HCT116 (cell line): ENCODE measurements around the gene MTREX.

Experiments used
- EZH2 ChIP-seq: fragments of 200-600 bp; sonication (generic); IDR thresholded peaks from 2 replicates; pipeline ENCODE4 v1.6.1; 2017; ENCODE audit warnings: antibody characterized with exemption, mixed run types
- POLR2A ChIP-seq: IDR thresholded peaks from 2 replicates; pipeline ENCODE4 v1.7.0; 2011; ENCODE audit warnings: borderline replicate concordance; ENCODE audit not compliant: insufficient read depth, insufficient read length; ENCODE audit errors: extremely low read depth
- TF ChIP-seq, protein P1 (sequence below), 3 experiments: fragments of 200-600 bp in 1 of 3; sonication (generic) in 1 of 3; IDR thresholded peaks in 2 of 3; conservative IDR thresholded peaks in 1 of 3; 2 replicates each; pipeline ENCODE4 v1.5.1; 2012 to 2017; ENCODE audit warnings: low read depth in 2 of 3, low read length in 2 of 3, antibody characterized with exemption in 1 of 3, borderline replicate concordance in 1 of 3, control low read depth in 1 of 3, mild to moderate bottlenecking in 1 of 3, mixed read lengths in 1 of 3, mixed run types in 1 of 3, moderate library complexity in 1 of 3; ENCODE audit not compliant: insufficient read depth in 1 of 3

DNA sequence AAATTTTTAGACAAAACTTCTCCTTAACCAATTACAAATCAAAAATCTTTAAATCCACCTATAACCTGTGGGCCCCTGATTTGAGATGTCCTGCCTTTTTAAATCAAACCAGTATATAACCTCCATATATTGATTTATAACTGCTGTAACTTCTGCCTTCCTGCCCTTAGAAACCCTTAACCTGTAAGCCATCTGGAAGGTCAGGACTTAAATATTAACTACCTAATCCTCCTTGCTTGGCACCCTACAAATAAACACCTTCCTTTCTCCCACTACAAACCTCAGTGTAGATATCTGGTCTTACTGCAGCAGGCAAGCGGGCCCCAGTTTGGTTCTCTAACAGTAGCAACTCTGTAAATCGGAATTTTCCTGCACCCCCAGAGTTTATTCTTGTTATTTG is 83.9 kb downstream of the MTREX start:
- TF ChIP-seq, protein P1, sequence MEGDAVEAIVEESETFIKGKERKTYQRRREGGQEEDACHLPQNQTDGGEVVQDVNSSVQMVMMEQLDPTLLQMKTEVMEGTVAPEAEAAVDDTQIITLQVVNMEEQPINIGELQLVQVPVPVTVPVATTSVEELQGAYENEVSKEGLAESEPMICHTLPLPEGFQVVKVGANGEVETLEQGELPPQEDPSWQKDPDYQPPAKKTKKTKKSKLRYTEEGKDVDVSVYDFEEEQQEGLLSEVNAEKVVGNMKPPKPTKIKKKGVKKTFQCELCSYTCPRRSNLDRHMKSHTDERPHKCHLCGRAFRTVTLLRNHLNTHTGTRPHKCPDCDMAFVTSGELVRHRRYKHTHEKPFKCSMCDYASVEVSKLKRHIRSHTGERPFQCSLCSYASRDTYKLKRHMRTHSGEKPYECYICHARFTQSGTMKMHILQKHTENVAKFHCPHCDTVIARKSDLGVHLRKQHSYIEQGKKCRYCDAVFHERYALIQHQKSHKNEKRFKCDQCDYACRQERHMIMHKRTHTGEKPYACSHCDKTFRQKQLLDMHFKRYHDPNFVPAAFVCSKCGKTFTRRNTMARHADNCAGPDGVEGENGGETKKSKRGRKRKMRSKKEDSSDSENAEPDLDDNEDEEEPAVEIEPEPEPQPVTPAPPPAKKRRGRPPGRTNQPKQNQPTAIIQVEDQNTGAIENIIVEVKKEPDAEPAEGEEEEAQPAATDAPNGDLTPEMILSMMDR (IDR thresholded peaks at IDR 0.05 in 2 of 3, conservative IDR thresholded peaks at IDR 0.05 in 1 of 3; ENCODE audit: borderline replicate concordance in 1 of 3, insufficient read depth in 1 of 3, low read depth in 2 of 3, low read length in 2 of 3): no peak
- TF ChIP-seq EZH2 (no peak), POLR2A (no peak)
